ENCODE measurements around the gene PPP1R26.
"Not testable (repeated sequence)": the region's sequence is repeated elsewhere in the genome, so short reads cannot be mapped to it uniquely, and the experiment has no call there.

DNA sequence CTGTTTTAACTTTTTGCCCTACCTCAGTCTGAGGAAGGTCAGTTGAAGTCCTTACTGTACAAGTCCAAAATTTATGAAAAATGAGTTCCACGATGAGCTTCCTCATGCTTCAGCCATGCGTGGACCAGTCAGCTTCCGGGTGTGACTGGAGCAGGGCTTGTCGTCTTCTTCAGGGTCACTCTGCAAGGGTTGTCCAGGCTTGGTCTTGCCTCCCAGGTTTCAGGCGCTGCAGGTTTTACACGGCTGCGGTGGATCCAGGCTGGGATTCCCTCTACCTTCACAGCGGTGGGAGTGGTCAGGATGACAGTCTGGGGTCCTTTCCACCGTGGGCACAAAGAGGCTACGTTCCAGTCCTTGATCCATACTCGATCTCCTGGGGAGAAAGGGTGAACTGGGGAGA, 41.9 kb upstream of the PPP1R26 start:
- TF ChIP-seq CTCF (conservative IDR thresholded peaks at IDR 0.05); EZH2 (IDR thresholded peaks at IDR 0.05; ENCODE audit: low read depth): not testable (repeated sequence)

Measured in PC-9 (cell line).